Skeletal muscle cell (primary cell): ENCODE data around the gene RCL1.

ENCODE experiments used
- DNase-seq: peaks from one replicate; pipeline ENCODE4 v3.0.0-alpha.2; 2010; ENCODE audit warnings: low read depth
- H3K4me3 ChIP-seq: 2 replicates; pipeline ENCODE4 v1.5.1; 2011; ENCODE audit warnings: low read depth, mild to moderate bottlenecking, control low read depth, low read length, moderate library complexity

RCL1 gene

DNA sequence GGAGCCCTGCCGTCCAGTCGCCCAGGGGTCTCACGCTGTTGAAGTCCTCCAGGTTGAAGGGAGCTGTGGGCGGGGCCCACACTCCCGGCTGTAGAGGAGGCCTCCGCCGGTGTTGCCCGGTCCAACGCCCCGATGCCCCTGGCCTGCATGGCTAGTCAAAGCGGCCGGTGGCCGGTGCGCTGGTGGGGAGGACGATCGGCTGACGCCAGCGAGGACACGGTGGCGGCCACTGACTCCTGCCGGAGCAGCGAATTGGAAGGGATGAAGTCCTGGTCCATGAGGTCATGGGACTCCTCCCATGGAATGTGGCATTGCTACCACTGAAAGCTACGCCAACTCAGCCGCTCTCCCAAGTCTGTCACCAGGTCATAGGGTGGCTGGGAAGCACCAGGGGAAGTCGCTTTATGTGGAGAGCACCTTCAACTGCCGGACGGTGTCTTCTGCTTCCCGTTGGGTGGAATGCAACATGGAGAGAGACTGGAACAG is 11.8 kb downstream of the RCL1 start:
- no peak for DNase-seq
- H3K4me3 ChIP-seq, result no peak overlapping the region

DNA sequence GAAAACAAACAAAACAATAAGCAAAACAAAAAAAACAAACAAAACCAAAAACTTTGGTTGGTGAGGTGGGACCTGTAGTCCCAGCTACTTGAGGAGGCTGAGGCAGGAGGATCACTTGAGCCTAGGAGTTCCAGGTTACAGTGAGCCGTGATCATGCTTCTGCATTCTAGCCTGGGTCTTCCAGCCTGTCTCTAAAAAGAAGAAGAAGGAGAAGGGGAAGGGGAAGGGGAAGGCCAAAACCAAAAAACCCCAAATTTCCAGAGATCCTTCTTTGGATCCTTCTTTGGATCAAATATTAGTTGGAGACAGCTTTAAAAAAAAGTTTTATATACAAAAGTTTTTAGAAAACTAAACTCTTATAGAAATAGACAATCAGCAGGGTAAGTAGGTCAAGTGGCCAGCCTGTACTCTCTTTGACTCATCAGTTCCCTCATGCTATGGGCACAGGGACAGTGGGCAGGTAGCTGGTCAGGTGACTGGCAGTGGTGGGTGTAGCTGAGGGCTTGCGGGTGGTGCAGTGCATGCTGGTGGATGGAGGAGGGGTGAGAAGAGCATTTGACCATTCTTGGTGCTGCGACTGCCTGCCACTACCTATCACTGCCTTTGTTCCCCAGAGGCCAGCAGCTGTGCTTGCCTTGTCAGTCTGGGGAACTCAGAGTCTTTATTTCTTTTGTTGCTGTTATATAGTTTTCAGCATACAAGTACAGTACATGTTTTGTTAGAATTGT is 12.6 kb downstream of the RCL1 start:
- no peak for DNase-seq
- no peak overlapping the region for H3K4me3 ChIP-seq

DNA sequence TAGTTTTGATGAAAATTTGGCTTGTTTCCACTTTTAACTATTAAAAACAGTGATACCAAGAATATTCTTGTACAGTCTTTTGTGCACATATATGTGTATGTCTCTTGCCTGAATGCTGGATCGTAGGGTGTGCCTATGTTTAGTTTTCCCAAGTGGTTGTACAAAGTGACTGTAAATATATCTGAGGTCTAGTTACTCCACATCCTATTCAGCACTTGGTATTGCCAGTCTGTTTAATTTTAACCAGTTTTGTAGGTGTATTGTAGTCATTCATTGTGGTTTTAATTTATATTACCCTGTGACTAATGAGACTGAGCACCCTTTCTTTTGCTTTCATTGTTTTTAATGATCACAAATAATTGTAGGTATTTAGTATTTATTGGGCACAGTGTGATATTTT is 17.8 kb downstream of the RCL1 start:
- DNase-seq, result no peak
- no peak overlapping the region for H3K4me3 ChIP-seq

- no peak for DNase-seq
- H3K4me3 ChIP-seq, result no peak overlapping the region
Observed at GRCh38 chr9:4811824-4812223, 19.1 kb downstream of the RCL1 start.

GRCh38 chr9:4812858-4813257 is 20.1 kb downstream of the RCL1 start:
- DNase-seq, result no peak
- H3K4me3 ChIP-seq, result no peak overlapping the region

GRCh38 chr9:4814913-4815312 is 22.2 kb downstream of the RCL1 start:
- no peak overlapping the region for H3K4me3 ChIP-seq
- DNase-seq, result no peak

DNA sequence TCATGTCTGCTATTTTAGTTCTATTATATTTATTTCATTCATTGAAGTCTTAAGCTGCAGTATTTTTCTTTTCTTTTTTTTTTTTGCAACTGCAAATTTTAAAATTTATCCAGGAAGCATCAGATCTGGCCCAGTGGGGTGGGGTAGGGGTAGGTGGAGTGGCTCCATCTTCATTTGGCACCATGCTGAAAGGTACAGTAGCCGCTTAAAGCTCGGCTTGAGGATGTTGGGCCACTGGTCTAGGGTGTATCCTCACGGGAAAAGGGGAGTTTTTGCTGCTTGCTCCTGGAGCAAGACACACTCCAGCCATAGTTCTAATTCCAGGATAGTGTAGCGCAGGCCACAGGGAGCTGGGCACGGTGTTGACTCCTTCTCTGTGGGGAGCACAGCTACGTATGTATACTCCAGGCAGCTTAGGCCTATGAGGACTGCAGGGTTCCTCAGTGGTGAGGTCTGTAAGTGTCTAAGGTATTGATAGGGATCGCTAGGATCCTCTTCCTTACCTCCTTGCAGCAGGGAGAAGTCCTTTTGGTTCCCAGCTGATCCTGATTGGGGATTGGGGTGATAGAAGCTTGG is 22.7 kb downstream of the RCL1 start:
- no peak for DNase-seq
- H3K4me3 ChIP-seq, result no peak overlapping the region

GRCh38 chr9:4820168-4820567 is 27.4 kb downstream of the RCL1 start:
- no peak for DNase-seq
- H3K4me3 ChIP-seq, result no peak overlapping the region

DNA sequence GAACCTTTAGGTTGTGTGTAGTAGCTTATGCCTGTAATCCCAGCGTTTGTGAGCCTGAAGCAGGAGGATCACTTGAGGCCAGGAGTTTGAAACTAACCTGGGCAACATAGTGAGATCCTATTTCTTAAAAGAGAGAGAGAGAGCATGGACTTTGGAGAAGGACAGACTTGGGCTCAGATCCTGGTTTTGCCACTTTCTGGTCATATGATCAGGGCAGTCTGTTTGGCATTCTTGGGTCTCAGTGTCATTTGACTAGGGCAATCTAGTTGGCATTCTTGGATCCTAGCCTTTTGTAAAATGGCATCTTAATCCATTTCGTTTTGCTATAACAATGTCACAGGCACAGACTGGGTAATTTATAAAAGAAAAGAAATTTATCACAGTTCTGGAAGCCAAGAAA is 28.4 kb downstream of the RCL1 start:
- DNase-seq, result no peak

DNA sequence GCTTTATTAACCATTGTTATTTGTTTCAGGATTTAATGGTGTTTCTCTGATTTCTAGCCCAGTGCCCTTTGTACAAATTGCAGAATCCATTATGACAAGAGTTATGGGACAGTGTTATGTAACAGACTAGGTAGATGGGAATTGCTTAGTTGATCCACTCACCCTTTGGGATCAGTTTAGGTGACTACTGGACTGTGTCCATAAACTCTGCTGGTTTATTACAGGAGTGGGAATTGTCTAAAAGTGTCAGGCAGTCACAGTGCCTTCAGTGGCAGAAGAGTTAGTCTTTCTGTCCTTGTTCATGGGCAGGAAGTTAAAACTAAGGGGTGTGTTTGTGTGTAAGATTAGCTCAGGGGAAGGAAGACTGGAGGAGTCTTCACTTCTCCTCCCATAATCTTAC is 29.3 kb downstream of the RCL1 start:
- no peak overlapping the region for H3K4me3 ChIP-seq
- DNase-seq, result no peak

More for the DNA sequence above, 28.4 kb downstream of the RCL1 start:
- H3K4me3 ChIP-seq, result no peak overlapping the region

GRCh38 chr9:4826417-4827166 is 33.8 kb downstream of the RCL1 start:
- no peak overlapping the region for H3K4me3 ChIP-seq
- DNase-seq, result no peak

DNA sequence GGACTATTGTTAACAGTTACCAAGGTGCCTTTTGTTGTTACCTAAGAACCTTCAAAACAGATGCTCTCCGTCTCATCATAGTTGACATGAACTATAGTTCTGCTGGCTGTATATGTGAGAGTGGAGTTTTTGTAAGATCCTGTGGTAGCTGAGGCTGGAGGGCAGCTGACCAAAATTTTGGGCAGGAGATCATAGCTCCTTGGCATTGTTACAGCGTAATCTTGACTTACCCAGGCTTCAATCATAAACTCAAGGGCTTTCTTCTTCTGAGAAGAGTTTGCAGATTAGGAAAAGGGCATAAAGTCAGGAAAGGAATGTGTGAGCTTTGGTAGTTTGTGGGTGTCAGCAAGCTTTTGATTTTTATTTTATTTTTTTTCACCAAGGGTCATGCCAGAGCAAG is 34.5 kb downstream of the RCL1 start:
- H3K4me3 ChIP-seq, result no peak overlapping the region

GRCh38 chr9:4828761-4829160 is 36.0 kb downstream of the RCL1 start:
- no peak overlapping the region for H3K4me3 ChIP-seq
- no peak for DNase-seq

More for the DNA sequence above, 34.5 kb downstream of the RCL1 start:
- no peak for DNase-seq

DNA sequence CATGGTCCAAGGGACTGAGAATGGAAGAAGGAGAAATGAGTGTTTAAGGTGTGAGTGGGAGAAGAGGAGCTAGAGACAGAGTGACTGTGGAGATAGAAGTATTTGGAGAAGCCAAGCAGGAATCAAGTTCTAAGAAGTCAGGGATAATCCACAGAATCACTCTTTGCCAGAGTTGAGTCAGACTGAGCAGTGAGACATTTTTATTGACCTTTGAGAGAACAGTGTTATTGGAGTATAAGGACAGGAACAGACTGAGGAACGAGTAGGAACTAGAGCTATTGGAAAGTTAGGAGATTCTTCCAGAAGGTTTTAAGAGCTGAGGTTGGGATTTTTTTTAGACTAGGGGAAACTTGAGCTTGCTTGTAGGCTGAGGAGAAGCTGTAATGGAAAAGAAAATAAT is 37.2 kb downstream of the RCL1 start:
- DNase-seq, result peak; percentile 53
- H3K4me3 ChIP-seq, result no peak overlapping the region

DNA sequence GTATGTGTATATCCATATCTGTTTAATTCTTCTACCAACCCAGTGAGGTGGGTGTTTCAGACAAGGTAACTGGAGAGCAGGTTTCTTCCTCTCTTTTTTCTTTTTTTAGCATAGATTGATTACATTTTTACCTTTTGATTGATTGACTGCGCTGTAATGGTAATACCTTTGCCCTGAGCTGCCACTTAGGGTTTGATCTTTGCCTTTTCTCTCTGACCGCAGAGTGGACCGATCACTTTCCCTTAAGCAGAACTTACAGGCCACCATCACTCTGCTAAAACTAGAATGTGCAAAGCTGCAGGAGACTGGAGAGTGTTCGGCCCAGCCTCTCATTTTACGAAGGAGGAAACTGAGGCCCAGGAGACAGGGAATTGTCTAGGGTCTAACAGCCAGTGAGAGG is 38.0 kb downstream of the RCL1 start:
- DNase-seq, result no peak
- H3K4me3 ChIP-seq, result no peak overlapping the region

- no peak overlapping the region for H3K4me3 ChIP-seq
- DNase-seq, result no peak
Observed at GRCh38 chr9:4831119-4831518, 38.4 kb downstream of the RCL1 start.

- no peak overlapping the region for H3K4me3 ChIP-seq
- no peak for DNase-seq
Observed at GRCh38 chr9:4831944-4832343, 39.2 kb downstream of the RCL1 start.

- peak; percentile 99 for DNase-seq
Observed at GRCh38 chr9:4832786-4833579, 40.2 kb downstream of the RCL1 start.

DNA sequence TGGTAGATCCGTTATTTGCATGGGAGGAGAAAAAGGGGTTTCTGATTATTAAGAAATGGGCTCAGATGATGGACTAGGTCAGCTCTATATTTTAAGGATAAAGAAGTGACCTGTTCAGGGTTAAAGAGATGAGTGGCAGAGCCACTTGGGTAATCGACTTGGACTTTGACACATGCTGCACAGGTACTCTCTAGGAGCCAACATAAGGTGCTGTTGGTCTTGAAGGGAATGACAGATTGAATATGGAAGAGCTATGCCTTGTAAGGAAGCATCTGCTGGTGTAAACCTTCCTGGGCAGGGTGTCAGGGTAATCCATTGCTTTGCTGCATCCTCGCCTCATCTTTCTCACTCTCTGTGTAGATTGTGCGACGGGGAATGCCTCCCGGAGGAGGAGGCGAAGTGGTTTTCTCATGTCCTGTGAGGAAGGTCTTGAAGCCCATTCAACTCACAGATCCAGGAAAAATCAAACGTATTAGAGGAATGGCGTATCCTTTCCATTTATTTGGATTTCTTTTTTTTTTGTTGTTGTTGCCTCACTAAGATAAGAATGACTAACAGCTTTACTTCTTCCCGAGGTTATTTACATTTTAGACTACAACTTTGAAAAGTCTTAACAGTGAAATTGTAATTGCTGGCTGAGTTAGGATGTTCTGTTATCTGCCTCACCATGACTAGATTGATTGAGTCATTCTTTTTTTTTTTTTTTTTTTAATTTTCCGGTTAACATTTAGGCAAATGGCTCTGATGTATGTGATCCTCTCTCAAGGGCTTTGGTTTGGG is 41.2 kb downstream of the RCL1 start:
- no peak overlapping the region for H3K4me3 ChIP-seq

More at GRCh38 chr9:4832786-4833579, 40.2 kb downstream of the RCL1 start:
- H3K4me3 ChIP-seq, result no peak overlapping the region

More for the DNA sequence above, 41.2 kb downstream of the RCL1 start:
- DNase-seq, result no peak
